GM18508 (cell line): ENCODE measurements around the gene FERMT3.
"Not testable (repeated sequence)": the region's sequence is repeated elsewhere in the genome, so short reads cannot be mapped to it uniquely, and the experiment has no call there.

ENCODE experiments used
- ATAC-seq: cut with Tn5 transposase; IDR thresholded peaks from one replicate; pipeline ENCODE4 v1.9.1; 2021; ENCODE audit warnings: moderate number of reproducible peaks; ENCODE audit not compliant: insufficient read depth, unreplicated experiment

The FERMT3 gene

DNA sequence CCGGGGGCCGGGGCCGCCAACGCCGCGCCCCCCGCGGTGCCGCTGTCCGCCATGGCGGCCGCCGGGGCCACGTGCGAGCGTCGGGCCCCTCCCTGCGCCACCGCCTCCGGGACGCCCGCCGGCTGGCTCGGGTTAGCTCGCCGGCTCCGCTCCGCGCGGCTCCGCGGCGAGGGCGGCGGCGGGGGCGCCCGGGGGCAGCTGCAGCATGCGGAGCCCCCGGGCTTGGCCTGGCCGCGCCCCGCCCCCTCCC is 40.0 kb downstream of the FERMT3 start:
- ATAC-seq = not testable (repeated sequence)

DNA sequence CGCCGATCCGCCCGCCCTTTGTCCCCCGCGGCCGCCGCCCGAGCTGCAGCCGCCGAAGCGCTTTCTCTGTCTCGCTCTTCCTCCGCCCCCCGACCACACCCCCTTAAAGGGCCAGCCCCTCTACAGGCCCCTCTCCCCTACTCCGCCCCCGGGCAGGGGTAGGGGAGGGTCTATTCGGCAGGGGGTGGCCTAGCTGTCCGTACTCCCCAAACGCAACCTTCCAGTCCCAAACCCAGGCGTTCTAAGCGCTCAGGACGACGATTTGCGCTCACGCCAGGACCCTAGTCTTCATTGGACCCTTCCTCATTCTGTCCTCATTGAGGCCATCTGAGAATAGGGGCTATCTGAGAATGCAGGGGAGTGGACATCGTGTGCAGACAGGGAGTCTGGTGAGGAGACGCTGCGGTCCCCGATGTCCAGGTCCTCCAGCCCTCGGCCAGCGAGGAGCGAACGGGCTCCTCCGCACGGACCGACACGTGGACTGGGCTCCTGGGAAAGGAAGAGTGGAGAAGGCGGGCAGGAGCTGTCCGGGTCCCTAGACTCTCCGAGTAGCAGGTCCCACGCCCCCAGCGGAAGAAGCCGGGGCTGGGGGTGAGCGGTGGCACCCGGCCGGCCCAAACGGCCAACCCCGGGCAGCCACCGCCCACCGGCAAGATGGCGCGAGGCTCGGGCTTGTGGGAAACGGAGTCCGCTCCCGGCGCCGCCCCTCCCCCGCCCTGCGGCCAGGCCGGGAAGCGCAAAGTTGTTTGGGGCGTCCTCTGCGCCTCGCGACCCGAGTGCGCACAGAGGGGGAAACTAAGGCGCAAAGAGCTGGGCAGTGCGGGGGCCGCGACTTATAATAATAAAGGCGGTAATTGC is 40.6 kb downstream of the FERMT3 start, which contains the start of gene PPP1R14B:
PPP1R14B (minus strand) TSS at position 73 of the 858 bp plus-strand sequence. CDS start 270 bp downstream, outside the sequence.
- no peak for ATAC-seq

DNA sequence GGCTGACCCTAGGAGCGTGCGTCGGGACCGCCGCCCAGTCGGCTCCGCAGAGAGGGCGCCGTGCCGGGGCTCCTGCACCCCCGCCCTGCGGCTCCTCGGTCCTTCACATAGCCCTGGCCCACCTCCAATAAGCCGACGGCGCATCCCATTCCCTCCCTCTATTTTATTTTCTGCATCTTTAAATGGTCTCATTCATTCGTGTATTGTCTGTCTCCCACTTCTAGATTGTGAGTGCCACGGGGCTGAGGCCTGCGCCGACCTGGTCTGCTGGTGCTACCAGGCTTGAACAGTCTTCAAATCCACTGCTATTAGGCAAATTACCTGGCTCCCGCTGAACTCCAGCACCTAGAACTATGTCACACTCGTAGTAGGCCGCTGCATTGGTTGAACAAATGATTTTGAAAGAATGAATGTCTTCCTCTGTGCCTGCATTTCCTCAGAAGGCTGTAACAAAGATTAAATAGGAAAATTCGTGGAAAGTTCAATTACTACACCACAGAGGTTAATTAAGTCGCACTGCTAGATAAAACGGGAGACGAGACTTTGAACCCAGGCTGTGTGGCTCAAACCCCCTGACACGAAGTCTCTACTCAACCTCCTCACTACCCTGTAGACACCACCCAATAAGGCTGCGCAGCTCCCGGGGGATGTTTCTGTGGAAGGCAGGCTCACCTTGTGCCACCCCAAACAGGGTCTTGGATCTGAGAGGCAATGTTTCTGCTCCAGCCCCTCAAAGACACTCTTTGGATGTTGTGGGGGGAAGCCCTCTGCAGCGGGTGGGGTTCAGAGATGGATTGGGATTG is 41.4 kb downstream of the FERMT3 start:
- no peak for ATAC-seq

DNA sequence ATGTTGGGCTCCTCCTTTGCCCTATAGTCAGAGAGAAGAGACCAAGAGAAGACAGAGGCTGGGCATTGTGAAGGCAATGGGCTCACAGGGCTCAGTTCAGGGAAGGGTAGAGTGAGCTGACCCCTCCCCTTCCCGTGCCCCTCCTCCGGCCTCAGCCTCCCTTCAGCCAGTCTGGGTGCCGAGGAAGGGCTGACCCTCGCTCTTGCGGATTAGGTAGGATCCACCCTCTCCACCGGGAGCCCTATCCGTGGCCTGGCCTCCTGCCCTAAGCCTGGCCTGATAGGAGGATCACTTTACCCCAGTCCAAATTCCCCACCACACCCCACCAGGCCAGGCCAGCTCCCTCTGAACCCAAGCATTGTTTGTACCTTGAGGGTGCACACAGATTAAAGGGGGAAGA is 42.1 kb downstream of the FERMT3 start:
- ATAC-seq = no peak

DNA sequence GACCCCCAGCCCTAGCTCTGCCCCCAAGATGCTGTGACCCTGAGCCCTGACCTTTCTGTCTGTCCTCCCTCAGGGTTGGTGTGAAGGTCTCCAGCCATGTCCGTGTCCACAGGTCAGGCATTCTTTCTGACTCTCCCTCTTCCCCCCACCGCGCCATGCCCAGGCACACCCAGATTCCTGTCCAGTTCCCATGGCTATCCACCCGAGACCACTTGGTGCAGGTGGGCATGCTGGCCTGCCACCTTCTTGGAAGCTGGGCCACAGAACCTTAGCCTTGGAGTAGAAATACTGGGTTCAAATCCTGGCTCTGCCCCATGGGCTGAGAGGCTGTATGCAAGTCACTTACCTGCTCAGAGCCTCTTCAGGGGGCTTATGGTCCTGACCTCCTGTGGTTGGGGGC is 42.5 kb downstream of the FERMT3 start:
- ATAC-seq = no peak

DNA sequence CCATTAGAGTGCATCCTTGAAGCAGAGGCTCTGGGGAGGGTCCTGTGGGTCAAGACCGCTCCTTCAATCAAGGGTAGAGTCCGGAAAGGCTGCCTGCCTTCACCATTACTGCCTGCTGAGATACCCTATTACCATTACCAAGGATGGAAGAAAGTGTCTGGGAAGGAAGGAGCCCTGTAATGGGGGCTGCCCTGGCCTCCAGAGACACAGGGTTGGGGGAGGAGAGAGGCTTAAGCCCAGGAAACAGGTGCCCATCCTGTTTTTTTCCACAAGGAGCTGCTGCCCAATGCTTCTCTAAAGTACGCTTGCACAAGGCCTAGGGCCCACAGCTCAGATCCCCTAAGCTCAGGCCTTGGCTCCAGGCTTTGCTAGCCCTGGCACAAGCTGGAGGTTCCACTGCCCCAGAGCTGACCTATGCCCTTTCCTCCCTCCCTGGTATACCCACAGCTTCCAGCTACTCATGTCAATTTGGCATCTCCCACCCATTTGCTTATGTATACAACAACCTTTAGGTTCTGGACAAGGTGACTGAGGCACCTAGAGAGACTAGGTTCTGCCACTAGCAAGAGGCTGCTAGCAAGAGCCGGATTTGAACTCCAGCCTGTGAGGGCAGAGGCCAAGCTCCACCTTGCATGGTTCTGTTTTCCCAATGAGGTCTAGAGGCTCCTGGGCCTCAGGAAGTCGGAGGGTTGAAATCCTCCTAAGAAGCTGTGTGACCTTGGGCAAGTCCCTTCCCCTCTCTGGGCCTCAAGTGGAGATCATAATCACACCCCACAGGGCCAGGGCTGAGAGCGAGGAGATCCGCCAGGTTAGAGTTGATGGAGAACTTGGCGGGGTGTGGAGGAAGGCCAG is 43.3 kb downstream of the FERMT3 start:
- no peak for ATAC-seq

DNA sequence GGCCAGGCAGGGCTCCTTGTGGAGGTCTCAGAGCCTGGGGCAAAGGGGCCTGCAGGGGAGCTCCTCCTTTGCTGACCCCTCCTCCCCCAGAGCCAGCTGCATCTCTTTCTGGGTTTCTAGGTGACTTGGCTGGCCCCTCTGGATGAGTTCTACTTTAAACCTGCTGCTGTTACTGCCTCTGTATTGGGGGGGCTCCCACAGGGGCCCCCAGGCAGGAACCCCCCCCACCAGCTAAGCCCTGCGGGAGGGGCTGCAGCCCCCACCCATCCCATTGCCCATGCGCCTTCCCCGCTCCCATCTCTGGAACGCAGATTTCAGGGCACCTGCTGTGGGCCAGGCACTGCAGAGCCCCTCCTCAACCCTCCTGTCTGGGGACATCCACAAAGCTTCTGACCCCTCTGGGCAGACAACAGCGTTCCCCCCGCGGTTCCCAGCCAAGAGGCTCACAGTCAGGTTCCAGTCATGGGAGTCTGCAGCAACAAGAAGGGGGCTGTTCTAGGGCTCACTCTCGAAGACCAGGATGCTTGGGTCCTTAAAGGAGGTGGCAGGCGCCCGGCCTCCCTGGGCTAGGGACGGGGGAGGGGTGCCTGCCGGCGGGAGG is 44.0 kb downstream of the FERMT3 start:
- ATAC-seq = no peak

DNA sequence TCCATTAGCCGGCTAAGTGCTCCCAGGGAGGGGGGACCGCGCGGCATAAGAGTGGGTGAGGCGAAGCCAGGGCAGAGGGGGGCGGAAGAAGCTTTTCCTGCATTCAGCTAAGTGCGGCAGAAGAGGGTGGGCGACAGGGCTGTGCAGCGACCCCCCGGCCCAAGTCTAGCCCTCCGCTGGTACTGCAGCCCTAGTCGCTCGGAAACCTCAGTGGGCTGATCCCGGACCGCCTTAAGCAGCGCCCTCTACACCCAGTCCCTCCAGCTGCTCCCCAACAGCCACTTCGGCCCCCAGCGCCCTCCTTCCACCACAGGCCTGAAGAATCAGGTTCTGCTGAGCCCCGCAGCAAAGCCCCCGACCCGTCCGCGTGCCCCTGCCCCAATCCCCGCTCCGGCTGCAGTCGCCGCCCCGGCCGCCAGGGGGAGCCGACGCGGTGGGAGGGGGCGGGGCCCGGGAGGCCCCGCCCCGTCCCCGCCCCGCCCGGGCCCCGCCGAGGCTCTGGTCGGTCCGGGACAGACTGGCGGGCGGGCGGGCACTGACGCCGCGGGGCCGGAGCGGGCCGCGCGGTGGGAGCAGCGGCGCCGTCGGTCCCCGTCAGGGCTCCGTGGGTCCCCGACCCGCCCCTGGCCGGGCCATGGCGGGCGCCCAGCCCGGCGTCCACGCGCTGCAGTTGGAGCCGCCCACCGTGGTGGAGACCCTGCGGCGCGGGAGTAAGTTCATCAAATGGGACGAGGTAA is 44.7 kb downstream of the FERMT3 start, which contains the start of gene PLCB3:
PLCB3 (plus strand) TSS at position 515 of the 737 bp plus-strand sequence; CDS start at position 635, 120 bp downstream.
- ATAC-seq = no peak

DNA sequence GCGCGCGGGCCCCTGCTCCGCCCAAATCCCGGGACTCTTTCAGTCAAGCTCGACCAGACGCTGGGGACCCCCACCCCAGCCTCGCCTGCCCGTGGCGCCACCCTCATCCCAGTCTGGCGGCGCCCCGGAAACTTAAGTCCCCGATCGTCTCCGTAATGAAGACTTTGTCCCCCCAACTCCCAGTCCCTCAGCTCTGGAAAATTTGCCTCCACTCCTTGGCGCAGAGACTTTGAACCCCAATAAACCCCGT is 45.2 kb downstream of the FERMT3 start:
- no peak for ATAC-seq

DNA sequence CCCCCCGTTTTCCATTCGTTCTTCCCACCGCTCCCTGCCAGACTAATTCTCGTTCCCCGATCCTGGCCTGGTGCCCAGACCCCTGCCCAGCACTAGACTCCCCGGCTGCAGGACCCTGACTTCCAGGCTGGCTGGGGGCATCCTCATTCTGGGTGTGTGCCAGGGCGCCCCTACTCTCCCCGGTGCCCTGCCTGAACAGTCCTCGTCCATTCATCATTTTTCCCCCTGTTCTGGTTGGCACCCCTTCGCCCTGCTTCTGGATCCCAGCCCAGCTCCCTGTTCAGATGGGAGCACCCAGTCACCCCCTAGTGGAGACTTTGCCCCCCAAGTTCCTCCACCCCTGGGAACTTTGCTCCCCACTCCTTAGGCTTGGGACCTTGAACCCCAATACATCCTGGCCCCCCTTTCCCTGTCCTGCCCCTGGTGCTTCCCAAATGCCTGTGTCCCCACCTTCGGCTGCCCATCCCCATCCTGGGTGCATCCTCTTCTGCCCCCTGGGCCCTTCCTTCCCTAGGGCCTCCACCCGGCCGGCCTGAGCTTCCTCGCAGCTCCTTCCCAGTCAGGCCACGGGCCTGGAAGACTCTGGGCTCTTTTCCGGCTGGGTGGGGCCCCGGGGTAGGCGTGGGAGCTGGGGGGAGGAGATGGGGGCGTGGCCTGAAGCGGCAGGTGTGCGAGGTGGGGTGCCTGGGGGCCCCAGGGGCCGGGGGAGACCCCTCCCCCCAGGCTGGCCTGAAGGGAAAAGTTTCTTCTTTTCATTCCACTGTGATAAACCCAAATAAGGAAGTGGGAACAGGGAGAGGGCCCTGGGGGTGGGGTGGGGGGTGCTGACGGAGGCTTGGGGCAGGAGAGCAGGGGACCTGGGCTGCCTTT is 45.7 kb downstream of the FERMT3 start:
- ATAC-seq = no peak

DNA sequence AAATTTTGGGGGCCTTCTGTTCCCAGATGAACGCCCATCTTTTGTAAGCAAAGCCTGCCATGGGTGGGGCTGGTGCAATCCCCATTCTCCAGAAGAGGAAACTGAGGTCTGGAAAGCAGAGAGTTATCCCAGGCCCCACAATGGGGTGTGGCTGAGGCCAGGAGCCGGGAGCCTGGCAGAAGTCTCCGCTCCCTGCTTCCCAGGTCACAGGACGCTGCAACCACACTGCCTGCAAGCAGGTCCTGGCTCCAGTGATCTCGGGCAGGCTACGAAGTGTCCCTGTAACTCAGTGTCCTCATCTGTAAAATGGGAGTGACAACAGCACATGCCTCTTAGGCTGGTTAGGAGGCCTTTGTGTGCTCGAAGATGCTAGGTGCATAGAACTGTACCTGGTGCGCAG is 46.5 kb downstream of the FERMT3 start:
- no peak for ATAC-seq

DNA sequence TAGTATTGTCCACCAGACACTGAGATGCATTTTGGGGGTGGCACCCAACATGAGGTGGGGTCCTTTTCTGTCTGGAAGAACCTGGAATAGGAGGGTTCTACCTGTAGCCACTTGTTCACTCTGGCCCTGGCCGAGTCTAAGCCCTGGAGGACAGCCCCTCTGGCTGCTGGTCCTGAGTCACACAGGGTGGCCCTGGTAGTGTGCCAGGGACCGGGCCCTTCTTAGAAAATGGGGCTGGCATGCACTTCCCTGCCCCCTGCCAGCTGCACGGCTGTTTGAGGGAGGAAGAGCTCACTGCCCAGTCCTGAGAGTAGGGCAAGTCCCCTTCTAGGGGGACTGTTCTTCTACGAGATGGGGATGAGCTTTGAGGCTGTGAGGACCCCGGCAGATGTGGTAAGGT is 47.0 kb downstream of the FERMT3 start:
- ATAC-seq = no peak

DNA sequence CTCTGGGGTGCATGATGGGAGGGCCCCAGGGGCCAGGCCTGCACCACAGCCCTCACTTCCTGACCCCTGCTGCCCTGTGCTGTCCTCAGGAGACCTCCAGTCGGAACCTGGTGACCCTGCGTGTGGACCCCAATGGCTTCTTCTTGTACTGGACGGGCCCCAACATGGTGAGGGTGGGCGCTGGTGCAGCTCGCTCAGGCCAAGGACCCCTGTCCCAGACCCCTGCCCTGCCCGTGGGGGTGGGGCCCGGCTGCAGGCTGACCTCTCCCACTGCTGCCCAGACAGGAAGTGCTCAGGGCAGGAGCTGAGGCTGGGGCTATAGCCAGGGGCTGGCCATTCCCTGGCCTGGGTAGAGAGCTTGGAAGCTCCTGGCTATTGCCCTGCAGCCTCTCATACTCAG is 47.8 kb downstream of the FERMT3 start:
- no peak for ATAC-seq

DNA sequence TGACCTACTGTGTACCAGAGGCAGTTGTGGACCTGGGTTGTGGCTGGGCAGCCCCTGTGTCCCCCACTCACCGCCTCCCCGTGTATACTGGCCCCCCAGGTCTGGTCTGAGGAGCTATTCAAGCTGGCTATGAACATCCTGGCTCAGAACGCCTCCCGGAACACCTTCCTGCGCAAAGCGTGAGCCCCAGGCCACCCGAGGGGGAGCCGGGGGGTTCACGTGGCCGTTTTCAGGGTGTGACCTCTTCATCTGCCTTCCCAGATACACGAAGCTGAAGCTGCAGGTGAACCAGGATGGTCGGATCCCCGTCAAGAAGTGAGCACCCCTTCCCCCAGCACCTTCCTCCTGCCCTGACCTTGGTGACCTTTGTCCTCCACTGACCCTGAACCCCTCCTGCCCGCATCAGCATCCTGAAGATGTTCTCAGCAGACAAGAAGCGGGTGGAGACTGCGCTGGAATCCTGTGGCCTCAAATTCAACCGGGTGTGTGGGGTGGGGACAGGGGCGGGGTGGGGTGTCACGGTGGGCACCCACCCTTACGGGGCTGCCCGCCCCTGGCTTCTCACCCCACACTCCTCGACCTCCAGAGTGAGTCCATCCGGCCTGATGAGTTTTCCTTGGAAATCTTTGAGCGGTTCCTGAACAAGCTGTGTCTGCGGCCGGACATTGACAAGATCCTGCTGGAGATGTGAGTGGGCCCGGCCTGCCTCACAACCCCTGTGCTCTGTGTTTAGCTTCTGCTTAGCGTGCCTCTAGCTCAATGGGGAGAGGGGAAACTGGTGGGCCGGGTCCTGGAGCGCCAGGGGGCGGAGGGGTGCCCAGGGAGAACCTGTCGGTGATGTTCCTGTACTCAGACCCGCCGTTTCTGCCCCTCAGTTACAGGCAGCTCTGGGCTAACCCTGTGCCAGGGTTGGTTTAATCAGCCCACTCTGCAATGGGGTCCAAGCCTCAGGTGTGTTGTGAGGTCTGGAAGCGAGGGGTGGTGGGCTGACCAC is 48.9 kb downstream of the FERMT3 start:
- no peak for ATAC-seq

DNA sequence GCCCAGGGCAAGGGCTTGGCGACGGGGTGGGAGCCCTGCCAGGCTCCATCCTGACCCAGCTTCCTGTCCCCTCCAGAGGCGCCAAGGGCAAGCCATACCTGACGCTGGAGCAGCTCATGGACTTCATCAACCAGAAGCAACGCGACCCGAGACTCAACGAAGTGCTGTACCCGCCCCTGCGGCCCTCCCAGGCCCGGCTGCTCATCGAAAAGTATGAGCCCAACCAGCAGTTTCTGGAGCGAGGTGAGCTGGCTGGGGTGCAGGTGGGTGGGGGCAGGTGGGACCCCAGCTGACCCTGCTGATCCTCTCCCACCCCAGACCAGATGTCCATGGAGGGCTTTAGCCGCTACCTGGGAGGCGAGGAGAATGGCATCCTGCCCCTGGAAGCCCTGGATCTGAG is 49.8 kb downstream of the FERMT3 start:
- no peak for ATAC-seq

DNA sequence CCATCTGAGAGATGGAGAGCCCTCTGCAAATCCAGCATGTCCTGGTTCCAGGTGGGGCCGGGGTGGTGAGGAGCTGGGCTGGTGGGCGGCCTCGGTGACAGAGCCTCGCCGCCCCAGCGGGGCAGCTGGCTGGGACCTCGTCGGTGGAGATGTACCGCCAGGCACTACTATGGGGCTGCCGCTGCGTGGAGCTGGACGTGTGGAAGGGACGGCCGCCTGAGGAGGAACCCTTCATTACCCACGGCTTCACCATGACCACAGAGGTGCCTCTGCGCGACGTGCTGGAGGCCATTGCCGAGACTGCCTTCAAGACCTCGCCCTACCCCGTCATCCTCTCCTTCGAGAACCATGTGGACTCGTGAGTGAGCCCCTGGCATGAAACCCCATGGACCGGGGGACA is 51.8 kb downstream of the FERMT3 start:
- no peak for ATAC-seq

DNA sequence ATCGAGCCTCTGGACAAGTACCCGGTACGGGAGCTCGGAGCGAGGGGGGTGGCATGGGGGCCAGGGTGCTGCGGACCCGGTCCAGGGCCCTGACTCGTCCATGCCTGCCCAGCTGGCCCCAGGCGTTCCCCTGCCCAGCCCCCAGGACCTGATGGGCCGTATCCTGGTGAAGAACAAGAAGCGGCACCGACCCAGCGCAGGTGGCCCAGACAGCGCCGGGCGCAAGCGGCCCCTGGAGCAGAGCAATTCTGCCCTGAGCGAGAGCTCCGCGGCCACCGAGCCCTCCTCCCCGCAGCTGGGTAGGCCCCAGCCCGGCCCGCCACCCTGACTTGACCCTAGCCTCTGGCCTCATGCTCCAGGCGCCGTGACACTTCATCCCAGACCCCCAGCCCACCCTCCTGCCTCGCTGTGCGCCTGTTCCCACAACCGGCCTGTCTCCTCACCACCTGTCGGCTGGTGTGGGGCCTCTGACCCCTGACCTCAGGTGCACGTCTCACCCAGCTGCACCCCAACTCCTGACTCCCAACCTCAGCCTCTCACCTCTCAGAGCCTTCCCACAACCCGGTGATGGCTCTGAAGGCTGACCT is 52.5 kb downstream of the FERMT3 start:
- ATAC-seq = no peak
